Measurements from ENCODE around the gene HRAS. TPM values are rescaled to one million over a fixed set of nuclear protein-coding genes. Genes with fewer than 3 reads are reported as not detected.
A peak's percentile ranks its signal among the peaks of the same experiment; 100 is the strongest.

Gene HRAS
- total RNA-seq, 1 experiment from 2014 or later = 90.2 TPM

DNA sequence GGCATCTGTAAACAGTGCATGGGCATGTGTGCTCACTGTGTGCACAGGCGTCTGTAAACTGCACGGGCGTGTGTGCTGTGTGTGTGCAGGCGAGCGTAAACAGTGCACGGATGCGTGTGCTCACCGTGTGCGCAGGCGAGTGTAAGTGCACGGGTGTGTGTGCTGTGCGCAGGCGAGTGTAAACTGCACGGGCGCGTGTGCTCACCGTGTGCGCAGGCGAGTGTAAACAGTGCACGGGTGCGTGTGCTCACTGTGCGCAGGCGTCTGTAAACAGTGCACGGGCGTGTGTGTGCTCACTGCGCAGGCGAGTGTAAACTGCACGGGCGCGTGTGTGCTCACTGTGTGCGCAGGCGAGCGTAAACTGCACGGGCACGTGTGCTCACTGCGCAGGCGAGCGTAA lies 50.8 kb downstream of the HRAS start:
- no peak overlapping the region for H3K27ac ChIP-seq (ENCODE audit: low read depth, low read length, poor library complexity, severe bottlenecking)
- no peak overlapping the region for H3K4me3 ChIP-seq (ENCODE audit: low read depth, low read length, poor library complexity, severe bottlenecking)
- no TSS peak for BruUV-seq (replicated peaks)
- intact Hi-C loops (cut with micrococcal nuclease; ENCODE audit: unreplicated experiment) = no loop called here
- no peaks in the 10 kb centered on the region for H3K4me1 ChIP-seq (ENCODE audit: insufficient read depth, low read length, poor library complexity, severe bottlenecking)
- H3K9me3 ChIP-seq (ENCODE audit: low read depth, low read length, poor library complexity, severe bottlenecking) = no peaks in the 10 kb centered on the region
- ChIA-PET CTCF (no interaction called here), POLR2A (ENCODE audit: low non-redundant PET) (no interaction called here)
- DNase-seq (ENCODE audit: low spot score) = no peak
- no peaks in the 10 kb centered on the region for H3K27me3 ChIP-seq (replicated peaks; ENCODE audit: insufficient read depth, low read depth, low read length, poor library complexity)
- TF ChIP-seq, protein P1, sequence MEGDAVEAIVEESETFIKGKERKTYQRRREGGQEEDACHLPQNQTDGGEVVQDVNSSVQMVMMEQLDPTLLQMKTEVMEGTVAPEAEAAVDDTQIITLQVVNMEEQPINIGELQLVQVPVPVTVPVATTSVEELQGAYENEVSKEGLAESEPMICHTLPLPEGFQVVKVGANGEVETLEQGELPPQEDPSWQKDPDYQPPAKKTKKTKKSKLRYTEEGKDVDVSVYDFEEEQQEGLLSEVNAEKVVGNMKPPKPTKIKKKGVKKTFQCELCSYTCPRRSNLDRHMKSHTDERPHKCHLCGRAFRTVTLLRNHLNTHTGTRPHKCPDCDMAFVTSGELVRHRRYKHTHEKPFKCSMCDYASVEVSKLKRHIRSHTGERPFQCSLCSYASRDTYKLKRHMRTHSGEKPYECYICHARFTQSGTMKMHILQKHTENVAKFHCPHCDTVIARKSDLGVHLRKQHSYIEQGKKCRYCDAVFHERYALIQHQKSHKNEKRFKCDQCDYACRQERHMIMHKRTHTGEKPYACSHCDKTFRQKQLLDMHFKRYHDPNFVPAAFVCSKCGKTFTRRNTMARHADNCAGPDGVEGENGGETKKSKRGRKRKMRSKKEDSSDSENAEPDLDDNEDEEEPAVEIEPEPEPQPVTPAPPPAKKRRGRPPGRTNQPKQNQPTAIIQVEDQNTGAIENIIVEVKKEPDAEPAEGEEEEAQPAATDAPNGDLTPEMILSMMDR (conservative IDR thresholded peaks at IDR 0.05; ENCODE audit: low read depth, low read length) = no peak
- no peak for TF ChIP-seq EZH2 (IDR thresholded peaks at IDR 0.05; ENCODE audit: borderline replicate concordance, low read depth, low read length, poor library complexity, severe bottlenecking)
- H3K36me3 ChIP-seq (ENCODE audit: insufficient read depth, low read length, poor library complexity, severe bottlenecking) = no peaks in the 10 kb centered on the region

Small RNA genes lying within 50 kb of the gene (microRNA-seq; reads per million reads assigned to microRNA genes)
- gene MIR210 = 163 reads per million, percentile 69 among the genes with 10 or more reads in this experiment

Other genes with a start within 250 kb of the HRAS start
- 5.4 and 8.6 TPM in 2 replicates for gene PGGHG, start 246.4 kb downstream of the HRAS start, total RNA-seq (2021)
- gene IFITM5, start 236.1 kb downstream of the HRAS start, total RNA-seq (2021) = not detected in 2 replicates
- 23.3 and 25.5 TPM in 2 replicates for gene IFITM2, start 227.8 kb downstream of the HRAS start, total RNA-seq (2021)
- 24.4 and 34.1 TPM in 2 replicates for gene IFITM1, start 221.5 kb downstream of the HRAS start, total RNA-seq (2021)
- 87.6 and 99.8 TPM in 2 replicates for gene IFITM3, start 214.7 kb downstream of the HRAS start, total RNA-seq (2021)
- gene B4GALNT4, start 166.1 kb downstream of the HRAS start, total RNA-seq (2021) = 19.0 and 28.9 TPM in 2 replicates
- gene PKP3, start 141.4 kb downstream of the HRAS start, total RNA-seq (2021) = not detected in 2 replicates
- gene SIGIRR, start 120.6 kb downstream of the HRAS start, total RNA-seq (2021) = 16.6 and 17.6 TPM in 2 replicates
- gene ANO9, start 93.6 kb downstream of the HRAS start, total RNA-seq (2021) = 0.26 TPM in 1 of 2 replicates, not detected in the other
- gene PTDSS2, start 85.3 kb downstream of the HRAS start, total RNA-seq (2021) = 33.5 and 37.6 TPM in 2 replicates
- gene RNH1, start 28.3 kb downstream of the HRAS start, total RNA-seq (2021) = 94.6 and 95.4 TPM in 2 replicates
- gene LRRC56, start 2.0 kb upstream of the HRAS start, total RNA-seq (2021) = 2.1 and 2.5 TPM in 2 replicates
- gene LMNTD2, start 25.2 kb upstream of the HRAS start, total RNA-seq (2021) = 1.1 and 1.7 TPM in 2 replicates
- 4.6 and 6.2 TPM in 2 replicates for gene RASSF7, start 25.4 kb upstream of the HRAS start, total RNA-seq (2021)
- gene PHRF1, start 40.9 kb upstream of the HRAS start, total RNA-seq (2021) = 40.2 and 43.0 TPM in 2 replicates
- gene IRF7, start 80.4 kb upstream of the HRAS start, total RNA-seq (2021) = 8.7 and 8.8 TPM in 2 replicates
- gene CDHR5, start 89.4 kb upstream of the HRAS start, total RNA-seq (2021) = not detected in 2 replicates
- gene SCT, start 91.6 kb upstream of the HRAS start, total RNA-seq (2021) = 1.1 TPM in 1 of 2 replicates, not detected in the other
- gene DRD4, start 101.7 kb upstream of the HRAS start, total RNA-seq (2021) = 3.0 and 3.7 TPM in 2 replicates
- 56.3 and 56.7 TPM in 2 replicates for gene DEAF1, start 159.6 kb upstream of the HRAS start, total RNA-seq (2021)
- 13.6 and 17.6 TPM in 2 replicates for gene TMEM80, start 160.2 kb upstream of the HRAS start, total RNA-seq (2021)
- 0.66 and 0.90 TPM in 2 replicates for gene EPS8L2, start 170.7 kb upstream of the HRAS start, total RNA-seq (2021)
- gene TALDO1, start 211.9 kb upstream of the HRAS start, total RNA-seq (2021) = 173 and 175 TPM in 2 replicates
- gene GATD1, start 241.9 kb upstream of the HRAS start, total RNA-seq (2021) = 81.3 and 82.9 TPM in 2 replicates

Data from A673 (cell line).